OCI-LY7 (cell line): Measurements from ENCODE around the gene EPN1. TPM values are rescaled to one million over a fixed set of nuclear protein-coding genes. Genes with fewer than 3 reads are reported as not detected.

ENCODE experiments used
- BruUV-seq: library from RNA; stranded (reverse); fragments of 400-500 nt; replicated peaks from 2 replicates; lab custom pipeline; 2021; lab: Mats Ljungman, UMichigan
- CTCF ChIA-PET: fragments of 300-600 bp; sonication (Branson Sonifier 250); formaldehyde crosslinking; loops from one replicate; lab custom pipeline; 2022; ENCODE audit warnings: antibody characterized with exemption; ENCODE audit not compliant: unreplicated experiment; lab: Charles Lee
- POLR2A ChIA-PET: fragments of 300-600 bp; sonication (Branson Sonifier 250); formaldehyde crosslinking; loops from one replicate; lab custom pipeline; 2022; ENCODE audit warnings: antibody characterized with exemption; lab: Charles Lee
- DNase-seq: peaks from one replicate; pipeline ENCODE4 v3.0.0-alpha.2; 2015; ENCODE audit warnings: low spot score
- H2AFZ ChIP-seq: fragments of 200-600 bp; sonication (generic), shearing (Covaris generic); 2 replicates; pipeline ENCODE4 v1.6.1; 2014; ENCODE audit warnings: mild to moderate bottlenecking, antibody characterized with exemption, low read length, moderate library complexity
- H3K27ac ChIP-seq: fragments of 200-600 bp; sonication (generic); 2 replicates; pipeline ENCODE4 v1.5.1; 2014; ENCODE audit warnings: mixed run types, low read depth, mild to moderate bottlenecking, moderate library complexity, low read length, inconsistent platforms; ENCODE audit not compliant: poor library complexity, severe bottlenecking
- H3K36me3 ChIP-seq: fragments of 200-600 bp; sonication (generic); 2 replicates; pipeline ENCODE4 v1.6.1; 2014; ENCODE audit warnings: mild to moderate bottlenecking, antibody characterized with exemption, low read length, moderate library complexity, mixed read lengths; ENCODE audit not compliant: insufficient read depth
- H3K4me1 ChIP-seq: fragments of 200-600 bp; sonication (generic); 2 replicates; pipeline ENCODE4 v1.5.1; 2014; ENCODE audit warnings: mild to moderate bottlenecking, low read length; ENCODE audit not compliant: insufficient read depth, poor library complexity, severe bottlenecking
- H3K4me2 ChIP-seq: fragments of 200-600 bp; sonication (generic); 2 replicates; pipeline ENCODE4 v1.6.1; 2014; ENCODE audit warnings: mild to moderate bottlenecking, low read length
- H3K4me3 ChIP-seq: fragments of 200-600 bp; sonication (generic); 2 replicates; pipeline ENCODE4 v1.5.1; 2014; ENCODE audit warnings: mild to moderate bottlenecking, low read depth, low read length; ENCODE audit not compliant: poor library complexity, severe bottlenecking
- H3K79me2 ChIP-seq: fragments of 200-600 bp; sonication (generic); 2 replicates; pipeline ENCODE4 v1.6.1; 2016; ENCODE audit warnings: low read depth, mild to moderate bottlenecking, low read length, moderate library complexity, mixed read lengths; ENCODE audit not compliant: insufficient read depth
- H3K9me2 ChIP-seq: fragments of 200-600 bp; sonication (generic); 2 replicates; pipeline ENCODE4 v1.6.1; 2016; ENCODE audit warnings: mild to moderate bottlenecking, low read length, mixed read lengths; ENCODE audit not compliant: insufficient read depth
- H3K9me3 ChIP-seq: fragments of 200-600 bp; sonication (generic); 2 replicates; pipeline ENCODE4 v1.6.1; 2014; ENCODE audit warnings: mild to moderate bottlenecking, mixed run types, low read length, mixed read lengths
- H4K20me1 ChIP-seq: fragments of 200-600 bp; sonication (generic); 2 replicates; pipeline ENCODE4 v1.6.1; 2014; ENCODE audit warnings: mild to moderate bottlenecking, antibody characterized with exemption, low read length, moderate library complexity, mixed read lengths; ENCODE audit not compliant: insufficient read depth
- CTCF ChIP-seq: fragments of 200-600 bp; sonication (generic); conservative IDR thresholded peaks from 2 replicates; pipeline ENCODE4 v1.5.1; 2014; ENCODE audit warnings: mild to moderate bottlenecking, antibody characterized with exemption, low read length, moderate library complexity, mixed read lengths
- EZH2phosphoT487 ChIP-seq: fragments of 200-600 bp; sonication (generic); IDR thresholded peaks from 2 replicates; pipeline ENCODE4 v1.6.1; 2018; ENCODE audit warnings: low read depth, borderline replicate concordance, mild to moderate bottlenecking, mixed run types, antibody characterized with exemption, low read length, moderate library complexity, mixed read lengths
- intact Hi-C: fragments of 100-400 bp; cut with micrococcal nuclease; formaldehyde crosslinking; loops from one replicate; pipeline ENCODE4 v1.10.0; 2022; ENCODE audit not compliant: unreplicated experiment
- total RNA-seq, 2 experiments: library from RNA; depleted of rRNA in 1 of 2; stranded (reverse); fragments of >200 nt in 1 of 2; shearing (Covaris generic) in 1 of 2; gene quantifications; 2 replicates each; pipeline ENCODE4 v1.2.3, GENCODE V29; 2014 to 2022

The EPN1 gene
- total RNA-seq, 2 experiments from 2014 or later, result 40.5 to 120 TPM

GRCh38 chr19:55669418-55670279, 5.4 kb upstream of the EPN1 start:
- no peak overlapping the region for H3K4me3 ChIP-seq
- no peak for DNase-seq
- ChIA-PET CTCF (interaction anchor here (0.6 kb wide), 1 partner anchor 603 kb away, joined by 5 read pairs; no protein-coding TSS in a partner anchor), POLR2A (no interaction called here)
- H3K9me2 ChIP-seq, result no peaks in the 10 kb centered on the region
- no peaks in the 10 kb centered on the region for H3K9me3 ChIP-seq
- H3K4me1 ChIP-seq, result peaks cover 17% of the 10 kb centered on the region
- no peaks in the 10 kb centered on the region; the same call in 1 of the 2 replicates for H4K20me1 ChIP-seq
- intact Hi-C loops, result no loop called here
- BruUV-seq, result no TSS peak
- no peak overlapping the region for H2AFZ ChIP-seq
- H3K79me2 ChIP-seq, result peaks cover 32% of the 10 kb centered on the region; the same call in 1 of the 2 replicates
- H3K27ac ChIP-seq, result no peak overlapping the region
- peaks cover 95% of the 10 kb centered on the region for H3K36me3 ChIP-seq
- no peak for TF ChIP-seq CTCF
- no peak for TF ChIP-seq EZH2phosphoT487
- H3K4me2 ChIP-seq, result no peak overlapping the region

GRCh38 chr19:55670280-55671053, 4.6 kb upstream of the EPN1 start:
- H2AFZ ChIP-seq, result no peak overlapping the region
- no peak overlapping the region for H3K4me2 ChIP-seq
- no peaks in the 10 kb centered on the region for H3K9me3 ChIP-seq
- H4K20me1 ChIP-seq, result no peaks in the 10 kb centered on the region; the same call in 1 of the 2 replicates
- TF ChIP-seq CTCF (no peak), EZH2phosphoT487 (no peak)
- peaks cover 17% of the 10 kb centered on the region for H3K4me1 ChIP-seq
- intact Hi-C loops, result no loop called here
- H3K79me2 ChIP-seq, result peaks cover 36% of the 10 kb centered on the region
- BruUV-seq, result no TSS peak
- H3K4me3 ChIP-seq, result no peak overlapping the region
- no peak overlapping the region for H3K27ac ChIP-seq
- ChIA-PET POLR2A (no interaction called here), CTCF (interaction anchor here (0.6 kb wide), 1 partner anchor 187 kb away, joined by 3 read pairs; no protein-coding TSS in a partner anchor)
- H3K9me2 ChIP-seq, result no peaks in the 10 kb centered on the region
- H3K36me3 ChIP-seq, result peaks cover 95% of the 10 kb centered on the region
- DNase-seq, result no peak
